ENCODE measurements around the gene RCAN1.

- TF ChIP-seq POLR2A (IDR thresholded peaks at IDR 0.05) = no peak
- TF ChIP-seq CTCF (IDR thresholded peaks at IDR 0.05) = no peak
Measured at GRCh38 chr21:34648739-34649297, 33.9 kb upstream of the RCAN1 start.

Data from suprapubic skin (tissue), 3 donors.